ENCODE data around the gene UBQLN1.

GRCh38 chr9:83622433-83622938 lies 85.3 kb downstream of the UBQLN1 start:
- TF ChIP-seq CTCF (IDR thresholded peaks at IDR 0.05), result no peak
- TF ChIP-seq POLR2A (IDR thresholded peaks at IDR 0.05), result no peak
- TF ChIP-seq EP300 (IDR thresholded peaks at IDR 0.05), result peak in 1 of 2 donors; percentile 17

All from tibial nerve (tissue), 4 donors.